Measurements from ENCODE around the gene RPUSD1. TPM values are rescaled to one million over a fixed set of nuclear protein-coding genes. Genes with fewer than 3 reads are reported as not detected.

Gene RPUSD1
- total RNA-seq, 2 experiments from 2014 or later: 12.8 to 15.0 TPM

GRCh38 chr16:766008-766819 lies 22.0 kb downstream of the RPUSD1 start:
- Mint-ChIP-seq H3K9me3 (no peaks in the 10 kb centered on the region), H3K27me3 (no peaks in the 10 kb centered on the region), H3K4me3 (no peak overlapping the region), H3K27ac (no peak overlapping the region), H3K36me3 (ENCODE audit: low read depth) (no peaks in the 10 kb centered on the region), H3K4me1 (ENCODE audit: low read depth) (no peaks in the 10 kb centered on the region)
- Histone ChIP-seq H3K36me3 (ENCODE audit: insufficient read depth, low read length) (no peaks in the 10 kb centered on the region), H3K27me3 (ENCODE audit: control insufficient read depth in 1 of 2, insufficient read depth in 2 of 2, low read length in 2 of 2) (peaks cover 0 to 2% of the 10 kb centered on the region in 2 experiments), H3K4me3 (ENCODE audit: low read length) (no peak overlapping the region), H3K4me1 (ENCODE audit: insufficient read depth, low read length) (no peaks in the 10 kb centered on the region), H3K9me3 (ENCODE audit: control insufficient read depth in 1 of 2, insufficient read depth in 1 of 2, low read length in 2 of 2) (no peaks in the 10 kb centered on the region), H3K27ac (ENCODE audit: low read depth in 1 of 2, low read length in 2 of 2) (no peak overlapping the region)
- ChIA-PET CTCF (no interaction called here), POLR2A (no interaction called here)
- peak in 2 of 14 experiments; percentile 3 to 17 for DNase-seq
- no peak for TF ChIP-seq CTCF (IDR thresholded peaks at IDR 0.05)
- no peak for ATAC-seq (ENCODE audit: poor library complexity)
- intact Hi-C loops (cut with DNase I, micrococcal nuclease): no loop called here

GRCh38 chr16:765488-765865 lies 22.7 kb downstream of the RPUSD1 start:
- H3K9me3 Mint-ChIP-seq: no peaks in the 10 kb centered on the region
- no peak overlapping the region for H3K4me3 Mint-ChIP-seq
- no peak overlapping the region for H3K27ac Mint-ChIP-seq
- Histone ChIP-seq H3K4me3 (ENCODE audit: low read length) (no peak overlapping the region), H3K36me3 (ENCODE audit: insufficient read depth, low read length) (no peaks in the 10 kb centered on the region), H3K9me3 (ENCODE audit: control insufficient read depth in 1 of 2, insufficient read depth in 1 of 2, low read length in 2 of 2) (no peaks in the 10 kb centered on the region), H3K27me3 (ENCODE audit: control insufficient read depth in 1 of 2, insufficient read depth in 2 of 2, low read length in 2 of 2) (peaks cover 0 to 2% of the 10 kb centered on the region in 2 experiments), H3K27ac (ENCODE audit: low read depth in 1 of 2, low read length in 2 of 2) (no peak overlapping the region), H3K4me1 (ENCODE audit: insufficient read depth, low read length) (no peaks in the 10 kb centered on the region)
- DNase-seq: no peak
- CTCF ChIA-PET: no interaction called here
- POLR2A ChIA-PET: no interaction called here
- H3K27me3 Mint-ChIP-seq: no peaks in the 10 kb centered on the region
- no peak for ATAC-seq (ENCODE audit: poor library complexity)
- no peaks in the 10 kb centered on the region for H3K4me1 Mint-ChIP-seq (ENCODE audit: low read depth)
- no peaks in the 10 kb centered on the region for H3K36me3 Mint-ChIP-seq (ENCODE audit: low read depth)
- TF ChIP-seq CTCF (IDR thresholded peaks at IDR 0.05): no peak
- intact Hi-C loops (cut with DNase I, micrococcal nuclease): no loop called here

GRCh38 chr16:764848-765487 lies 23.2 kb downstream of the RPUSD1 start:
- no peak overlapping the region for H3K27ac Mint-ChIP-seq
- H3K36me3 Mint-ChIP-seq (ENCODE audit: low read depth): no peaks in the 10 kb centered on the region
- Histone ChIP-seq H3K9me3 (ENCODE audit: control insufficient read depth in 1 of 2, insufficient read depth in 1 of 2, low read length in 2 of 2) (no peaks in the 10 kb centered on the region), H3K4me3 (ENCODE audit: low read length) (no peak overlapping the region), H3K27me3 (ENCODE audit: control insufficient read depth in 1 of 2, insufficient read depth in 2 of 2, low read length in 2 of 2) (peaks cover 0 to 2% of the 10 kb centered on the region in 2 experiments), H3K27ac (ENCODE audit: low read depth in 1 of 2, low read length in 2 of 2) (no peak overlapping the region), H3K36me3 (ENCODE audit: insufficient read depth, low read length) (no peaks in the 10 kb centered on the region), H3K4me1 (ENCODE audit: insufficient read depth, low read length) (no peaks in the 10 kb centered on the region)
- CTCF ChIA-PET: no interaction called here
- no peaks in the 10 kb centered on the region for H3K27me3 Mint-ChIP-seq
- H3K4me1 Mint-ChIP-seq (ENCODE audit: low read depth): no peaks in the 10 kb centered on the region
- ATAC-seq (ENCODE audit: poor library complexity): no peak
- peak in 2 of 14 experiments; percentile 4 to 20 for DNase-seq
- H3K4me3 Mint-ChIP-seq: no peak overlapping the region
- POLR2A ChIA-PET: no interaction called here
- no peak for TF ChIP-seq CTCF (IDR thresholded peaks at IDR 0.05)
- no peaks in the 10 kb centered on the region for H3K9me3 Mint-ChIP-seq
- intact Hi-C loops (cut with DNase I, micrococcal nuclease): no loop called here
